Endothelial cell of umbilical vein (primary cell): Measurements from ENCODE around the gene PRKG1. TPM values are rescaled to one million over a fixed set of nuclear protein-coding genes. Genes with fewer than 3 reads are reported as not detected.

Source experiments
- BruUV-seq: library from RNA; stranded (reverse); fragments of 400-500 nt; replicated peaks from 2 replicates; lab custom pipeline; 2021; lab: Mats Ljungman, UMichigan
- CTCF ChIA-PET: fragments of 300-600, 350-600 bp; sonication (Branson Sonifier 250); formaldehyde crosslinking; loops from one replicate; lab custom pipeline; 2021; ENCODE audit warnings: antibody characterized with exemption, inconsistent platforms; lab: Charles Lee
- POLR2A ChIA-PET: fragments of 300-600, 350-600 bp; sonication (Branson Sonifier 250); formaldehyde crosslinking; loops from one replicate; lab custom pipeline; 2021; ENCODE audit warnings: antibody characterized with exemption, inconsistent platforms; lab: Charles Lee
- DNase-seq: peaks from one replicate; pipeline ENCODE4 v3.0.0-alpha.2; 2011; ENCODE audit warnings: low read depth, low spot score
- FAIRE-seq: peaks from 2 replicates; lab custom pipeline; 2011; peaks lifted over from hg19 to GRCh38; lab: Jason Lieb, UNC
- H2AFZ ChIP-seq: 2 replicates; pipeline ENCODE4 v1.6.0; 2012; ENCODE audit warnings: low read depth, low read length, control low read depth, inconsistent platforms
- H3K27ac ChIP-seq: 2 replicates; pipeline ENCODE4 v1.5.1; 2011; ENCODE audit warnings: low read depth, mild to moderate bottlenecking, control low read depth, low read length, moderate library complexity; ENCODE audit not compliant: insufficient read depth
- H3K27me3 ChIP-seq, 2 experiments: 2 replicates each; pipeline versions ENCODE4 v1.6.0 to v1.6.1; 2011; ENCODE audit warnings: low read length in 2 of 2, mixed read lengths in 1 of 2; ENCODE audit not compliant: control insufficient read depth in 2 of 2, insufficient read depth in 2 of 2
- H3K36me3 ChIP-seq, 2 experiments: 2 replicates in 1 of 2; 3 replicates in 1 of 2; pipeline ENCODE4 v1.5.1; 2011; ENCODE audit warnings: low read length in 2 of 2, mild to moderate bottlenecking in 1 of 2, moderate library complexity in 1 of 2; ENCODE audit not compliant: control insufficient read depth in 2 of 2, insufficient read depth in 2 of 2; ENCODE audit errors: extremely low read depth in 1 of 2
- H3K4me1 ChIP-seq: 3 replicates; pipeline ENCODE4 v1.5.1; 2011; ENCODE audit warnings: mild to moderate bottlenecking, low read length; ENCODE audit not compliant: control insufficient read depth, insufficient read depth; ENCODE audit errors: extremely low read depth
- H3K4me2 ChIP-seq: 2 replicates; pipeline ENCODE4 v1.6.1; 2011; ENCODE audit warnings: low read length, control low read depth, mixed read lengths; ENCODE audit not compliant: insufficient read depth
- H3K4me3 ChIP-seq, 3 experiments: fragments of 200-600 bp in 1 of 3; sonication (generic), shearing (Covaris generic) in 1 of 3; replicated peaks in 1 of 3; 2 replicates each; pipeline ENCODE4 v1.5.1; 2011 to 2016; ENCODE audit warnings: control low read depth in 3 of 3, low read length in 3 of 3, mild to moderate bottlenecking in 2 of 3, inconsistent platforms in 1 of 3, low read depth in 1 of 3, moderate library complexity in 1 of 3; ENCODE audit not compliant: insufficient read depth in 1 of 3
- H3K79me2 ChIP-seq: 2 replicates; pipeline ENCODE4 v1.6.0; 2012; ENCODE audit warnings: low read length, inconsistent platforms; ENCODE audit not compliant: control insufficient read depth, insufficient read depth
- H3K9ac ChIP-seq: replicated peaks from 2 replicates; pipeline ENCODE3; 2011; ENCODE audit warnings: low read length, control low read depth; ENCODE audit not compliant: insufficient read depth; ENCODE audit errors: extremely low read depth
- H3K9me1 ChIP-seq: replicated peaks from 3 replicates; pipeline ENCODE4 v1.6.0; 2011; ENCODE audit warnings: mild to moderate bottlenecking, low read length; ENCODE audit not compliant: control insufficient read depth, insufficient read depth; ENCODE audit errors: extremely low read depth
- H3K9me3 ChIP-seq: replicated peaks from 2 replicates; pipeline ENCODE4 v1.5.1; 2012; ENCODE audit warnings: low read length, inconsistent platforms; ENCODE audit not compliant: control insufficient read depth, insufficient read depth
- H4K20me1 ChIP-seq: replicated peaks from 2 replicates; pipeline ENCODE3; 2011; ENCODE audit warnings: mild to moderate bottlenecking, low read length; ENCODE audit not compliant: control insufficient read depth, insufficient read depth; ENCODE audit errors: extremely low read depth
- CTCF ChIP-seq, 2 donors: IDR thresholded peaks; 1 replicate in 1 of 2; 2 replicates in 1 of 2; pipeline ENCODE4 v1.5.1; 2011; ENCODE audit warnings: low read length in 2 of 2, mild to moderate bottlenecking in 2 of 2, moderate library complexity in 2 of 2, control low read depth in 1 of 2, inconsistent platforms in 1 of 2, low read depth in 1 of 2; ENCODE audit not compliant: insufficient read depth in 1 of 2; ENCODE audit errors: extremely low read depth in 1 of 2
- EZH2 ChIP-seq: IDR thresholded peaks from 2 replicates; pipeline ENCODE4 v1.6.1; 2012; ENCODE audit warnings: borderline replicate concordance, low read depth, mild to moderate bottlenecking, moderate library complexity, low read length, inconsistent platforms; ENCODE audit not compliant: severe bottlenecking
- FOS ChIP-seq: IDR thresholded peaks from 2 replicates; pipeline ENCODE4 v1.6.1; 2011; ENCODE audit warnings: mild to moderate bottlenecking, low read length, moderate library complexity, borderline replicate concordance; ENCODE audit not compliant: insufficient read depth
- GATA2 ChIP-seq: IDR thresholded peaks from 2 replicates; pipeline ENCODE4 v1.7.0; 2011; ENCODE audit warnings: low read depth, mild to moderate bottlenecking, moderate library complexity, mixed read lengths, low read length; ENCODE audit not compliant: insufficient read length, insufficient read depth
- JUN ChIP-seq: IDR thresholded peaks from 2 replicates; pipeline ENCODE4 v1.6.1; 2011; ENCODE audit warnings: borderline replicate concordance, low read depth; ENCODE audit not compliant: insufficient read length, insufficient read depth
- MAX ChIP-seq: IDR thresholded peaks from 2 replicates; pipeline ENCODE4 v1.6.1; 2011; ENCODE audit not compliant: insufficient read depth, insufficient read length
- MYC ChIP-seq: IDR thresholded peaks from one replicate; pipeline ENCODE4 v1.6.1; 2011; ENCODE audit warnings: mild to moderate bottlenecking, low read depth, low read length
- POLR2A ChIP-seq: IDR thresholded peaks from 2 replicates; pipeline ENCODE4 v1.6.1; 2012; ENCODE audit warnings: low read depth, mild to moderate bottlenecking, control low read depth, low read length
- POLR2AphosphoS5 ChIP-seq: IDR thresholded peaks from 2 replicates; pipeline ENCODE4 v1.6.1; 2012; ENCODE audit warnings: low read depth, mild to moderate bottlenecking, control low read depth, low read length, moderate library complexity; ENCODE audit not compliant: insufficient read depth
- dilution Hi-C: fragments of 300-500 bp; cut with MboI; formaldehyde crosslinking; loops from one replicate; pipeline ENCODE4 v1.15.0; 2019; ENCODE audit warnings: low sequenced_read_pairs; ENCODE audit not compliant: extremely low pct_ligation_motif_present
- intact Hi-C: fragments of 100-400 bp; cut with micrococcal nuclease; formaldehyde crosslinking; loops from one replicate; pipeline ENCODE4 v1.10.0; 2022
- polyA plus RNA-seq, 4 experiments: library from polyadenylated mRNA; depleted of rRNA in 3 of 4; stranded (reverse) in 3 of 4; unstranded in 1 of 4; fragments of >200 nt; gene quantifications; 2 replicates each; pipeline versions ENCODE4 v1.2.1 to v1.2.3, GENCODE V29; 2011 to 2012; ENCODE audit warnings: missing spikeins in 1 of 4
- total RNA-seq: library from RNA; stranded (reverse); gene quantifications from 2 replicates; pipeline ENCODE4 v1.2.3, GENCODE V29; 2021

PRKG1 gene
- total and polyA plus RNA-seq, 2 donors (not counting 3 experiments of a cell fraction or from before 2014, with no cell fraction given): 0.01 to 0.18 TPM

- ChIA-PET POLR2A (no interaction called here), CTCF (interaction anchor here (1.4 kb wide), 1 partner anchor 11 kb away, joined by 4 read pairs; no protein-coding TSS in a partner anchor)
- Histone ChIP-seq H3K79me2 (no peaks in the 10 kb centered on the region), H3K9me3 (no peaks in the 10 kb centered on the region), H3K9ac (no peak overlapping the region), H3K4me3 (no peak overlapping the region), H3K27me3 (no peaks in the 10 kb centered on the region), H3K4me2 (no peak overlapping the region), H3K4me1 (peaks cover 6% of the 10 kb centered on the region), H3K36me3 (no peaks in the 10 kb centered on the region), H4K20me1 (no peaks in the 10 kb centered on the region), H2AFZ (no peak overlapping the region), H3K9me1 (no peaks in the 10 kb centered on the region), H3K27ac (no peak overlapping the region)
- dilution Hi-C loops (no loop called here), intact Hi-C loops (no loop called here)
- no TSS peak for BruUV-seq
- no peak for TF ChIP-seq JUN
- peak; percentile 85 for TF ChIP-seq GATA2
- DNase-seq (peak; percentile 83), FAIRE-seq (peak; percentile 31)
These were observed 582.2 kb downstream of the PRKG1 start for GRCh38 chr10:51656503-51656902.

- no peaks in the 10 kb centered on the region for H3K9me1 ChIP-seq
- H2AFZ ChIP-seq: no peak overlapping the region
- no peaks in the 10 kb centered on the region for H3K79me2 ChIP-seq
- dilution Hi-C loops: no loop called here
- H3K4me3 ChIP-seq: no peak overlapping the region
- no peak overlapping the region for H3K9ac ChIP-seq
- H3K9me3 ChIP-seq: no peaks in the 10 kb centered on the region
- H3K27ac ChIP-seq: no peak overlapping the region
- H4K20me1 ChIP-seq: no peaks in the 10 kb centered on the region
- ChIA-PET POLR2A (no interaction called here), CTCF (no interaction called here)
- H3K36me3 ChIP-seq: no peaks in the 10 kb centered on the region
- no peaks in the 10 kb centered on the region for H3K27me3 ChIP-seq
- no peak for TF ChIP-seq CTCF (IDR thresholded peaks at IDR 0.05; ENCODE audit: extremely low read depth in 1 of 2, insufficient read depth in 1 of 2, low read depth in 1 of 2, low read length in 2 of 2)
- TF ChIP-seq JUN: no peak
- no peak for TF ChIP-seq GATA2
- TF ChIP-seq MAX: no peak
- no peak for TF ChIP-seq POLR2A
- TF ChIP-seq FOS: no peak
- TF ChIP-seq EZH2: no peak
- no peak for TF ChIP-seq POLR2AphosphoS5
- TF ChIP-seq MYC: no peak
- DNase-seq: no peak
- intact Hi-C loops: no loop called here
- no peak for FAIRE-seq
- no TSS peak for BruUV-seq
- H3K4me2 ChIP-seq: no peak overlapping the region
- peaks cover 3% of the 10 kb centered on the region for H3K4me1 ChIP-seq
These were observed 583.7 kb downstream of the PRKG1 start for GRCh38 chr10:51658000-51658399.
